NCI-H2227 (cell line): ENCODE results near the gene SP7.
"Not testable (repeated sequence)": the region's sequence is repeated elsewhere in the genome, so short reads cannot be mapped to it uniquely, and the experiment has no call there.

Experiments
- DNase-seq: peaks from one replicate; lab custom pipeline; 2025; ENCODE audit not compliant: unreplicated experiment; lab: John Stamatoyannopoulos, UW

Gene SP7

GRCh38 chr12:53347905-53348304, 11.8 kb upstream of the SP7 start:
- no peak for DNase-seq

GRCh38 chr12:53346491-53346890, 10.3 kb upstream of the SP7 start:
- no peak for DNase-seq

GRCh38 chr12:53345486-53346188, 9.5 kb upstream of the SP7 start:
- no peak for DNase-seq

GRCh38 chr12:53344824-53345485, 8.8 kb upstream of the SP7 start:
- peak; percentile 53 for DNase-seq

GRCh38 chr12:53344487-53344823, 8.3 kb upstream of the SP7 start:
- DNase-seq = no peak

GRCh38 chr12:53343969-53344368, 7.8 kb upstream of the SP7 start:
- no peak for DNase-seq

GRCh38 chr12:53343449-53343848, 7.3 kb upstream of the SP7 start:
- no peak for DNase-seq

- no peak for DNase-seq
Observed at GRCh38 chr12:53340398-53340797, 4.2 kb upstream of the SP7 start.

- no peak for DNase-seq
Observed at GRCh38 chr12:53338916-53339315, 2.8 kb upstream of the SP7 start.

- DNase-seq = no peak
Observed at GRCh38 chr12:53338017-53338416, 1.9 kb upstream of the SP7 start.

- DNase-seq = no peak
Observed at GRCh38 chr12:53334822-53335221, 1.3 kb downstream of the SP7 start.

- DNase-seq = no peak
Observed at GRCh38 chr12:53333845-53334244, 2.3 kb downstream of the SP7 start.

- DNase-seq = no peak
Observed at GRCh38 chr12:53333289-53333688, 2.9 kb downstream of the SP7 start.

GRCh38 chr12:53332744-53333143, 3.4 kb downstream of the SP7 start:
- DNase-seq = no peak

- not testable (repeated sequence) for DNase-seq
Observed at GRCh38 chr12:53332339-53332738, 3.8 kb downstream of the SP7 start.

GRCh38 chr12:53330671-53331070, 5.5 kb downstream of the SP7 start:
- no peak for DNase-seq

GRCh38 chr12:53328043-53328435, 8.1 kb downstream of the SP7 start:
- no peak for DNase-seq

GRCh38 chr12:53327435-53328042, 8.6 kb downstream of the SP7 start:
- DNase-seq = no peak

GRCh38 chr12:53326460-53327185, 9.5 kb downstream of the SP7 start:
- DNase-seq = no peak

- DNase-seq = no peak
Observed at GRCh38 chr12:53325511-53326061, 10.6 kb downstream of the SP7 start.

GRCh38 chr12:53324779-53325510, 11.2 kb downstream of the SP7 start:
- DNase-seq = peak; percentile 72
